GM21717 (cell line): ENCODE measurements around the gene PPP2R2D.
"Not testable (repeated sequence)": the region's sequence is repeated elsewhere in the genome, so short reads cannot be mapped to it uniquely, and the experiment has no call there.

Experiments
- ATAC-seq: cut with Tn5 transposase; IDR thresholded peaks from one replicate; pipeline ENCODE4 v1.9.1; 2021; ENCODE audit warnings: mild to moderate bottlenecking, moderate library complexity; ENCODE audit not compliant: unreplicated experiment

PPP2R2D gene

DNA sequence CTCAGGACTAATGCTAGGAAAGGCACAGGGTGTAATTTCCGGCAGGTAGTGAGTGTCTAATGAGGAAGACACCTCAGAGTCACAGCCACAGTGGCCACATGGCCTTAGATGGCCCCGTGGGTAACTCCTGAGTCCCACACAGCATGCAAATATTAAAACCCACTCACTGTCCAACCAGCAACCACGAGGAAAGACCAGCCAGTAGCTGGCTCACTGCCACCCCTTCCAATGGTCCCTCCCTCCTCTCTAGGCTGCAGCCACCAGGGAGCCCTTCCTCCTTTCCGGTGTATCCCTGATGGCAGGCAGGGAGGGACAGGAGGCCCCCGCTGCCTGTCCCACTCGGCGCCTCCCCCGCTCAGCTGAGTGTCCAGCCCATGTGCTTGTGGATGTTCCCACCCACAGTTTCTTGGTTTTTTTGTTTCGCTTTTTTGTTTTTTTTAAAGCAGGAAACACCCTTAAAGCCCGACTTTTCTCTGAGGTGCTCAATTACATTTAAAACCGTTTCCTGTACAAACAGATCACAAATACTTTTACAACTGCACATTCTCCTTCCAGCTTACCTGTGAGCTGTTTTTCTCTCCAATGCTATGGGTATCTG, 71.8 kb downstream of the PPP2R2D start:
- ATAC-seq, result no peak

DNA sequence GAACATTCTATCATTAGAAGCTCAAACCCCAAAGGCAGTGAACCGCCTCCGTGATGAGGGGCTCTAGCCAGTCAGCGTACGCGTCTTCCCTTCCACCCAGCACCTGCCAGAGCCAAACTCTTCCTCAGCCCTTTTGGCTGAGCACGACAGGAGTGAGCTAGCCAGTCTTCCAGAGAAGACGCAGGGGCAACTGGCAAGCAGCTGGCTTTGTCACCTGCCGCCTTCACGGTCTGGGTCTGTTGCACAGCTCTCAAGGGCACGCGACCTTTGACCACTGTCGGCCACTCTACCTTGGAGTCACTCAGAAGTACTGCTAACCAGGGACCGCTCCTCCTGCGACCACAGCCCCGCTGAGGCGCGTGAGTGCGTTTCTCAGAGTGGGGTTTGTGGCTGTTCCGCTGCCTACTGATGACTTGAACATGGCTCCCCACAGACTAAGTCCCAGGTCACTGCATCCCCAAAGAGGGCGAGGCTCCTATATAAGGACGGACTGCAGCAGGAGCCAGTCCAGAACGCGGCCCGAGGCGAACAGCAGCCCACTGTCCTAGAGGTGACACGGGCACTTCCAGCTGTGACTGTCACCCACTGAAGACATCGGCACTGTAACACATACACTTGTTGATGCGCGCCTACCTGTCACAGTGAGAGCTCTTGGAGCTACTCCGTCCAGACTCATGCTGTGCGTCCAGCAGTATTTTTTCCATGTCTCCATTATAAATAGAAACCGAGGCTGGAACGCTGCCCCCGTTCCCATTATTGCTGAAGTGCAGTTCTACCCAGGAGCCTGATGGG, 72.5 kb downstream of the PPP2R2D start:
- no peak for ATAC-seq

DNA sequence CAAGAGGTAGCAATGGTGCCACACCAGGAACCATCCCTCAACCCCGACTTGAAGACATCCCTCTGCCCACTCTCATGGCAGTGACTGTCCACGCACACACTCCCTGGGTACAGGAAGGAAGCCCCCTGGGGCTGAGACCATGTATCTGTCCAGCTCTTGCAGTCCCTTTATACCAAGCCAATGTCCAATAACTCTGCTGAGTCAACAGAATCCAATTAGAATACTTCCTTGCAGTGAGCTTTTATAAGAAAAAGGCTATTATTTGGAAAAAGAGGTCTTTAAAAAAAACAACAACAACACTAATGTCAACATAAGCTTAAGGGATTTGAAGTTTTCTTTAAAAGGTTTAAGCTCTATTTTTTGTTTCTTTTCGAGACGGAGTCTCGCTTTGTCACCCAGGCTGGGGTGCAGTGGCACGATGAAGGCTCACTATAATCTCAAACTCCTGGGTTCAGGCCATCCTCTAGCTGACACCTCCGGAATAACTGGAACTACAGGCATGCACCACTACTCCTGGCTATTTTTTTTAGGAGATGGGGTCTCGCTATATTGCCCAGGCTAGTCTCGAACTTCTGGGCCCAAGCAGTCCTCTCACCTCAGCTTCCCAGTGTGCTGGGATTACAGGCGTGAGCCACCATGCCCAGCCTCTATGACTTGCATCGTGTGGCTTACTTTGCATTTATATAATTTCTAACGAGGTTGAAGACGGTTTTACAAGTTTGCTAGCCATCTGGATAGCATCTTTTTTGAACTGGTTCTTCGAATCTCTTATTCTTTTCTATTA, 73.4 kb downstream of the PPP2R2D start:
- no peak for ATAC-seq

DNA sequence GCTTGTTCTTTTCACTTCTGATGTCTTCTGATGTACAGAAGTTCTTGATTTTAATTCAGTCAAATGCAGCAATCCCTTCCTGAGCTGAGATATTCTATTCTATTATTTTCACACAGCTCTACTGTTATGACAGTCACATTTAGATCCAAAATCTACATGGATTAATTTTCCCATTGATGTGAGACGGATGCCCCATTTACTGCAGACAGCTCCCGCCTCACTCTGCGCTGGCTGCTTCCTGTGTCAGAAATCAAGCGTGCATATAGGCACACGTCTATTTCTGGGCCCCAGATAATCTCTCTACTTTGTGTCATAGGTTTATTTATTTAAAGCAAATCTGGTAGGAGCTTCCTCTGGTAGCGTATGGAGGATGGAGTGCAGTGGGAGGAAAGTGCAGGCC, 74.2 kb downstream of the PPP2R2D start:
- ATAC-seq, result no peak

DNA sequence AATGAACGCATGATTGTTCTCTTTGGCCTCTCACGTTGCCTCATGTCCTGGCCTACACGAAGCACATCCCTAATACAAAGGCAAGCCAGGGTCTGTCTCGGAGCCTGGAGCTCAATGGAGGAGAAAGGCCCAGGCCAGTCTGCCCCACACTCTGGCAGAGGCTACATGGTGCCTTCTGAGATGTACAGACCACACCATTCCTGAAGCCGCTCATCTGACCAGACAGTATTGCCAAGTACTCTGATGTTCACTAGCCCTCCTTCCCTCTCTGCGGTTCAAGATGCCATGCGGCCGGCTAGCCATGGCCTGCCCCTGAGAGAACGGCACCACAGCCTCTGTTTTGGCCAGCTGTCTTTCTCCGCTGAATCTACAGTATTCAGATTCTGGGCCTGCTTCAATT, 75.0 kb downstream of the PPP2R2D start:
- ATAC-seq, result no peak

DNA sequence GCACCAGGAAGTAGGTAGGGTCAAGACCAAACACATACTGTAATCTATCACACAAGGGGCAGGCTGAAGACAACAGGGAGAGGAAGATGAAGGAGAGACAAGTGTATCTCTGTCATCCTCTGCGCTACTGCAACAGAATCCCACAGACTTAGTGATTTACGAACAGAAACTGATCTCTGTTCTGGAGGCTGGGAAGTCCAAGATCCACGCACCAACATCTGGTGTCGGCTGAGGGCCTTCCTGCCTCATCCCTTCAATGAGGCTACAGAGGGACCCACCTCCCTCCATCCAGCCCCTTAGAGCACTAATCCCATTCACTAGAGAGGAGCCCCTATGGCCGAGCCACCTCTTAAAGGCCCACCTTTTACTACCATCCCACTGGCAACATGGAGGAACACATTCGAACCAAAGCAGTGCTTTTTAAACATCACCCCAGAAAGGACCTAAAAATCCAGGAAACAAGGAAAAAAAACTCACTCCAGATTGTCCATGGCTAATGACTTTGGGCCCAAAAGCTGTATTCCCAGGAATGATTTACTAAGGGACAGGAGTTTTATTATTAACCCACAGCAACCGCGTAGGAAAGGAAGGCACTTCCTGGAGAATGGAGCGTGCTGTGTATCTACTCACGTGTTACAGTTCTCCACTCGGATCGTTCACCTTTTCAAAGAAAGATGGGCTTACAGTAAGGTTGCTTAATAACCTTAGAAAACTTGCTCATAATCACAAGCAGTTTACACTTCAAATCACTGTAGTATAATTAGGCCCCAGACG, 76.7 kb downstream of the PPP2R2D start:
- ATAC-seq, result no peak

DNA sequence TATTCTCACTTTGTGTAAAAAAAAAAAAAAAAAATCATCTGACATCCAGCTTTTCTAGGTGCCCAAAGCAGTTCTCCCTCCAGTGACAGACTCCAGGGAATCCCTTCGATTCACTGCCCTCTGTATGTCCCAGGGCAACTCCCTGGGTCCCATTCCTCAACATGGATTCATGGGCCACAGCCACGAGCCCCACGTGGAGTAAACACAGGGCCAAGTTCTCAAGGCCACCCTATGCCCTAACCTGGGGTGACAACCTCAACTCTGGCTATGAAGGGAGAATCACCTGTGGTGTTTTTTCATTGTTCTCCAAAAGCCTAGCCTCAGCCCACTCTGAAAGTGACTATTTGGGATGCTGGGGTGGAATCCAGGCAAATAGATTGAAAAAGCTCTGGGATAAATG, 77.6 kb downstream of the PPP2R2D start:
- no peak for ATAC-seq

DNA sequence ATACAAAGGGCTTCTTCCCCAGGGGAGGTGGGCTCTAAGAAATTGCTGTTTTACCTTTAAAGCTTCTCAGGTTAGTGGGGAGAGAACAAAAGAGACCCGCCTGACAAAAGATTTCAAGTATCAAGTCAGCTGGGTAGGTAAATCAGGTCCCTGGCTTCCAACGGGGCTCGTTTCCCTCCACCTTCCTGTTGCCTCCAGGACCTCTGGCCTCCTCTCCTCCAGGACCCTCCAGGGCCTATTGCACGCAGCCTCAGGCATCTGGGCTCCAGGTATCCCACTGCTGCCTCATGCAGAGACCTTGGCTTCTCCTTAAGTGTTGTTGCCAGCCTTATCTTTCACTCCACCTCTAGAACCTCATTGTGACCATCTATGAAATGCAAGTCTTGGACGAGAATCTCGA, 78.0 kb downstream of the PPP2R2D start:
- no peak for ATAC-seq

DNA sequence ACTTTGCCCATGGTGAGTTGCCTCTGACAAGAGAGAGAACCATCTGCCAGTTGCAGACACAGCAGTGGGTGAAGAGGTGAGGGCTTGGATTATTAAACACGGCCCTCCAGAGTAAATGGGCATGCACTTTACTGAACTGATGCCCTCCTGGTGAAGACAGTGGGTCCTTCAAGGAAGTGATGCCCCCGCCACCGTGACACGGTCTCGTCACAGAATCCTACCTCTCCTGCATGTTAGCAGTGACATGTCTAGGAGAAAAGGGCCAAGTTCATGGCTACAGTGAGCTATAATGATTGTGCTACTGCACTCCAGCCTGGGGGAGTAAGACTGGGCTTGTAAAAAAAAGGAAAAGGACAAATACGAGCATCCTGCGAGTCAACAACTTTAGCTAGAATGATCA, 78.5 kb downstream of the PPP2R2D start:
- ATAC-seq, result no peak

DNA sequence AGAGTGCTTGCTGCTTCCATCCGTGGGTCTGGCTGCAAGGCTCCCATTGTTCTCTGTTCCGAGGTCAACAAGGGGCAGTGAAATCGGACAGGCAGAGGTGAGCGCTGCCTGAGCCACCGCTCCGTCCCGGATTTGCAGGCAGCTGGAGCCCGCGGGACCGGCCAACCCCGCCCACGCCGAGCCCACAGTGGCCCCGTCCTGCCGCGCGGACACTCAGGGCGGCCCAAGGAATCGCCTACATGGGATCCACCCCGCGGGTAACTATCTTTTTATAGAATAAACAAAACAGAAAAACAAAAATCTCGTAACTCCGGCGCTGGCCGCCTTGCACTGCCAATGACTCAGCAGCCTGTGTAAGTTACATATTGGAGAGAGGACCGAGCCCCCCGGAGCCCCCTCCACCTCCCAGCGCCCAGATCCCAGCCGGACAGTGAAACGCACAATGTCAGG, 79.0 kb downstream of the PPP2R2D start:
- ATAC-seq, result no peak

DNA sequence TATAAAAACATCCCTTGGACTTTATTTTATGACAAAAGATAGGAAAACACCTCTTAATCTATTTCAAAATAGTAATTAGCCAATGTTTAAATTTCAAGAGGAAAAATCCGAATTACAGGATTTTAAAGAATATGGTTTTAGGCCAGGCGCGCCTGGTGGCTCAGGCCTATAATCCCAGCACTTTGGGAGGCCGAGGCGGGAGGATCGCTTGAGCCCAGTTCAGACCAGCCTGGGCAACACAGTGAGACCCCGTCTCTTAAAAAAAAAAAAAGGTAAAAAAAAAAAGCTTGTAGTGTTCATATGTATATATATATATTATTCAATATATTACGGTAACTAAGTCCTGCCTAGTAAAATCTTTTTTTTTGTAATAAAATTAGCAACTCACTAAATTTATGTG, 79.5 kb downstream of the PPP2R2D start:
- no peak for ATAC-seq

DNA sequence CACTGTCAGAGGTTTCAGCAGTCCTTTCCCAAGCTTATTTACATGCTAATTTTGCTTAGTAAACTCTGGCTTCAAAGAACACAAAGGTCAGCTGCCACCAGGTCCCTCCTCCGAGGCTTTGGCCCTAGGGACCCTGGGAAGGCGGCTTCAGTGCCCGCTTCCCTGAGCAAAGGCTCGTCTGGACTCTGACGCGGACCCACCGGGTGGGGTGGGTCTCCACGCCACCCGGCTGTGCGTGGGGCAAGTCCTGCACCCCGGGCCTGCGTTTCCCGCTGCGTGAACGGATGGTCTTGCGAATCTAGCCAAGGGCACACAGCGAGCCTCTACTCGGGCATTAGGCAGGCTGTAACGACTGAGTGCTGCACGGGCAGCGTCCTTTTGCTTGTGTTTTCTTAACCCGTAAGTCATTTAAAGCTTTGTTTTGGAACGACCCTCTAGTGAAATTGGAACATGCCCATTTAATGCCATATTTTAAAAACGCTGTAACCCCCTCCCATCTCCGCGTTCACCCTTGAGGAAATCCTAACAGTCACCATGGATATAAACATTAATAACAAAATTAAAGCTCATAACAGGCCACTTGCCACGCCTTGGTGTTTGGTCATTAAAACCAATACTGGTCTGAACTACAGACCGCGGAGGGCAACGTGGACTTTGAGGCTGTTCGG, 80.1 kb downstream of the PPP2R2D start:
- no peak for ATAC-seq

DNA sequence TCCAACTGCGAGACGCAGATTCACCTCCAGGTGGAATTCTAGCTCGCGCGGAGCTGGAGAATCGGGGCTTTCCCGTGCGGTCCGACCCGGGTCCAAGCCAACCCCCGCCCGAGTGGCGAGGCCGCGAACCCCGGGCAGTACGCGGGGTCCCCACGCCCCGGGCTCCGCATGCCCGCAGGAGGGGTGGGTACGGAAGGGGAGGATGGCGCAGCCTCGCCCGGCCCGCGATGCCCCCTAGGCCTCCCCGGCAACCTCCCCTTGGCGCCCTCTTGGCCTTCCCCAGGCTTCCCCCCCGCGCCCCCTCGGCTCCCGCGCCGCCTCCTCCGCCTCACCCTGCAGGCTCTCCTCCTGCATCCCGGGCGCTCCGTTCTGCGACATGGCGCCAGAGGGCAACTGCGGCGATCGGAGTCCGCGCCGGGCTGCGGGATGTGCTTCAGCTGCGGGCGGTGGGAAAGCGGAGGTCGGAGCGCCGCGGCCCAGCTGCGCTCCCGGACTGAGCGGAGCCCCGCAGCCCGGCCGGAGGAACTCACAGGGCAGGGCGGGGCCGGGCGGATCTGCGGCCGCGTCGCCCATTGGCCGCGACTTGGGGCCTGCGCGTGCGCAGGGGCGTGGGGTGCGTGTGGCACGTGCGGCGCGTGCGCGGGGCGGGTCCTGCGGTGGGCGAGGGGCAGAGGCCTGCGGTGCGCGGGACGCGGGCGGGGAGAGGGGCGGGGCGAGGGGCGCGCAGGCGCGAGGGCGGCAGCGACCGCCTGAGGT, 80.8 kb downstream of the PPP2R2D start, which contains the start of gene BNIP3:
BNIP3 (minus strand) TSS at position 495 of the 756 bp plus-strand sequence; CDS start at position 378, 117 bp downstream.
- peak; percentile 87 for ATAC-seq

DNA sequence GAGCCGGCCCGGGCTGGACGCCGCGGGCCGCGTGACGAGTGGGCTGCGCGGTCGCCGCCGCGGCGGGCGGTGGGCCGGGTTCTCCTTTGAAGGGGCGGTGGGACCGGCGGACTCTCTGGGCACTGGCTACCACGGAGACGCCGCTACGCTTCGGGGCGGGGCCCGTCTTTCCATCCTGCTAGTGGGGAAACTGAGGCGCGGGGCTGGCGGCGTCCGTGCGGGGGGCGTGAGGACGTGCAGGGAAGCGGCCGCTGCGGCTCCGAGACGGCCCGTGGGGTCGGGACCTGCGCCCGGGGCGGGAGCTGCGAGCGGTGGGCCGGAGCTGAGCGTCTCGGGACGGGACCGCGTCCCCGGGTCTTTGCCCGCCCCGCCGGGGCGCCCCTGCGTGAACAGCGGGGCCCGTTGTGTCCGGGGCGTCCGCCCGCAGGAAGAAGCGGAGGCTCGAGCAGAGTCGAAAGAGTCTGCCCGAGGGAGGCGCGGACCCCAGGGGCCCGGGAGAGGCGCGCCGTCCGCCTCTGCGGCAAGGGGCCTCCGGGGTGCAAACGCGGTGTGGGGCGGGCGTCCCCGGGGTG, 81.5 kb downstream of the PPP2R2D start:
- peak; percentile 32 for ATAC-seq

DNA sequence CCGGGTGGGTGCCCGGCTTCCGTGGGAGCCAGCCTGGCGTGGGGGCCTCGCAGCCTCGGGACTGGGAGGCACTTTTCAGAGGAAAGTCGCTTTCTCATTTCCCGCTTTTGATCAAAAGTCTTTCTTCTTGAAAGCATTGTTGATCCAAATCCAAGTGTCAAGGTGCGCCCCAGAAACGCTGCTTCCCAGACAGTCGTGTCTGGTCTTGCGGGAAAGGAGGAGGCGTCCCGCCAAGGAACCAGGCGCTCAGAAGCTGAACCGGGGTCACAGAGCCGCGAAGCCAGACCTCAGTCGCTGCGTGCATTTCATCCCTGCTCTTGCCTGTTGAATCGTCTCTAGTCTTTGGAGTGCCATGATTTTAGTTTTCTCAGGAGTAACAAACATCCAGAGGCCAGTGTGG, 82.0 kb downstream of the PPP2R2D start:
- ATAC-seq, result no peak

DNA sequence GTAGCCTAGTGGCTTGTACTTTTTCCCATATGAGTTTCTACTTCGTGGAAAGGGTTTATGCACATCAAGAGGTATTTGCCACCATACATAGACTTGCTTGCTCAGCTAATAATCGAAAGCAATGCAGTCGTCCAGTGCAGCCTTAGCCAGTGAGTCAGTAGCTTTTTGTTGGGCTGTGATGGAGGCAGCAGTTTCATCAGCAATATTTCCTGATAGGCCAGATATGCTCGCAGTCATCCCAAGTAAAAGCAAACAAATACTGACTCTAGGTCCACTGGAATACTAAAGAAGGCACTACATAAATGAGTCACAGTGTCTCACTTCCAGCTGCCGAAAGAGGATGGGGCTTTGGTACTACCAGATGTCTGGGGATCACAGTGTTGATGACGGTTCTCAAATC, 83.0 kb downstream of the PPP2R2D start:
- ATAC-seq, result no peak

DNA sequence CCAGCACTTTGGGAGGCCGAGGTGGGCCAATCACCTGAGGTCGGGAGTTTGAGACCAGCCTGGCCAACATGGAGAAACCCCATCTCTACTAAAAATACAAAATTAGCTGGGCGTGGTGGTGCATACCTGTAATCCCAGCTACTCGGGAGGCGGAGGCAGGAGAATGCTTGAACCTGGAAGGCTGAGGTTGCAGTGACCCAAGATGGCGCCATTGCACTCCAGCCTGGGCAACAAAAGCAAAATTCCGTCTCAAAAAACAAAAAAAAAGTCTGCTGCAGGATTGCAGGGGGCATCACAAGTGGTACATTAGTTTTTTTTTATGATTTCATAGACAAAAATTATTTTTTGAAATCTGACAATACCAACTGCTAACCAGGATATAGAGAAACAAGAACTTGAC, 86.0 kb downstream of the PPP2R2D start:
- ATAC-seq, result not testable (repeated sequence)

DNA sequence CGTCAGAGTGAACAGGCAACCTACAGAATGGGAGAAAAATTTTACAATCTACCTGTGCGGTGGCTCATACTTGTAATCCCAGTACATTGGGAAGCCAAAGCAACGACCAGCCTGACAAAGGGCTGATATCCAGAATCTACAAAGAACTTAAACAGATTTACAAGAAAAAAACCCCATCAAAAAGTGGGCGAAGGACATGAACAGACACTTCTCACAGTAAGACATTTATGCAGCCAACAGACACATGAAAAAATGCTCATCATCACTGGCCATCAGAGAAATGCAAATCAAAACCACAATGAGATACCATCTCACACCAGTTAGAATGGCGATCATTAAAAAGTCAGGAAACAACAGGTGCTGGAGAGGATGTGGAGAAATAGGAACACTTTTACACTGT, 86.5 kb downstream of the PPP2R2D start:
- ATAC-seq, result not testable (repeated sequence)

DNA sequence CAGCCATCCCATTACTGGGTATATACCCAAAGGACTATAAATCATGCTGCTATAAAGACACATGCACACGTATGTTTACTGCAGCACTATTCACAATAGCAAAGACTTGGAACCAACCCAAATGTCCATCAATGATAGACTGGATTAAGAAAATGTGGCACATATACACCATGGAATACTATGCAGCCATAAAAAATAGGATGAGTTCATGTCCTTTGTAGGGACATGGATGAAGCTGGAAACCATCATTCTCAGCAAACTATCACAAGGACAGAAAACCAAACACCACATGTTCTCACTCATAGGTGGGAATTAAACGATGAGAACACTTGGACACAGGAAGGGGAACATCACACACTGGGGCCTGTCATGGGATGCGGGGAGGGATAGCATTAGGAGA, 87.0 kb downstream of the PPP2R2D start:
- not testable (repeated sequence) for ATAC-seq
